CD8-positive, alpha-beta memory T cell (primary cell): ENCODE data around the gene POU2AF1. TPM values are rescaled to one million over a fixed set of nuclear protein-coding genes. Genes with fewer than 3 reads are reported as not detected.
"Not testable (repeated sequence)": the region's sequence is repeated elsewhere in the genome, so short reads cannot be mapped to it uniquely, and the experiment has no call there.

Source experiments
- CTCF ChIA-PET: fragments of 350-600 bp; sonication (Branson Sonifier 250); formaldehyde crosslinking; loops from one replicate; lab custom pipeline; 2021; ENCODE audit warnings: antibody characterized with exemption; lab: Charles Lee
- POLR2A ChIA-PET: fragments of 350-600 bp; sonication (Branson Sonifier 250); formaldehyde crosslinking; loops from one replicate; lab custom pipeline; 2021; ENCODE audit warnings: antibody characterized with exemption; lab: Charles Lee
- DNase-seq, 5 donors: peaks; one replicate each; pipeline versions ENCODE4 v3.0.0 to v3.0.0-alpha.2; 2020 to 2022; ENCODE audit warnings: mixed read lengths in 1 of 5
- H3K27ac ChIP-seq: one replicate; pipeline ENCODE4 v1.7.0; 2013; ENCODE audit warnings: low read depth, mild to moderate bottlenecking, low read length, moderate library complexity
- H3K27me3 ChIP-seq: 2 replicates; pipeline ENCODE4 v1.7.0; 2013; ENCODE audit warnings: low read length, mild to moderate bottlenecking; ENCODE audit not compliant: insufficient read depth, poor library complexity, severe bottlenecking
- H3K36me3 ChIP-seq: 2 replicates; pipeline ENCODE4 v1.7.0; 2013; ENCODE audit warnings: mild to moderate bottlenecking, low read length, moderate library complexity; ENCODE audit not compliant: insufficient read depth
- H3K4me1 ChIP-seq: 2 replicates; pipeline ENCODE4 v1.7.0; 2013; ENCODE audit warnings: mild to moderate bottlenecking, low read length, moderate library complexity; ENCODE audit not compliant: insufficient read depth
- H3K4me3 ChIP-seq: 2 replicates; pipeline ENCODE4 v1.7.0; 2013; ENCODE audit warnings: mild to moderate bottlenecking, low read length
- H3K9me3 ChIP-seq: 2 replicates; pipeline ENCODE4 v1.7.0; 2013; ENCODE audit warnings: mild to moderate bottlenecking, low read length
- H3K27ac Mint-ChIP-seq, 8 donors: one replicate each; pipeline ENCODE4 v1.8.0; 2020 to 2021; ENCODE audit warnings: mixed read lengths in 8 of 8, mild to moderate bottlenecking in 6 of 8, inconsistent platforms in 3 of 8, moderate library complexity in 3 of 8
- H3K27me3 Mint-ChIP-seq, 2 donors: one replicate each; pipeline ENCODE4 v1.8.0; 2020 to 2021; ENCODE audit warnings: mixed read lengths in 2 of 2, mild to moderate bottlenecking in 1 of 2, moderate library complexity in 1 of 2
- H3K36me3 Mint-ChIP-seq, 3 donors: one replicate each; pipeline ENCODE4 v1.8.0; 2020 to 2021; ENCODE audit warnings: mixed read lengths in 3 of 3, inconsistent platforms in 1 of 3, mild to moderate bottlenecking in 1 of 3
- H3K4me1 Mint-ChIP-seq, 3 donors: one replicate each; pipeline ENCODE4 v1.8.0; 2020 to 2021; ENCODE audit warnings: mixed read lengths in 3 of 3, inconsistent platforms in 1 of 3, mild to moderate bottlenecking in 1 of 3
- H3K4me3 Mint-ChIP-seq, 7 donors: one replicate each; pipeline ENCODE4 v1.8.0; 2020 to 2021; ENCODE audit warnings: mixed read lengths in 7 of 7, mild to moderate bottlenecking in 6 of 7, moderate library complexity in 4 of 7, inconsistent platforms in 2 of 7
- H3K9me3 Mint-ChIP-seq, 5 donors: one replicate each; pipeline ENCODE4 v1.8.0; 2020 to 2022; ENCODE audit warnings: mixed read lengths in 5 of 5, mild to moderate bottlenecking in 3 of 5, moderate library complexity in 2 of 5, inconsistent platforms in 1 of 5
- polyA plus RNA-seq: library from polyadenylated mRNA; unstranded; fragments of 300-500 nt; fragmentation: Illumina TruSeq; gene quantifications from one replicate; pipeline ENCODE4 v1.2.3, GENCODE V29; 2021
- total RNA-seq, 2 experiments: library from RNA; stranded (reverse); gene quantifications; one replicate each; pipeline ENCODE4 v1.2.3, GENCODE V29; 2021

Gene POU2AF1
- total and polyA plus RNA-seq, 3 experiments from 2014 or later, result 1.5 to 2.3 TPM; not detected in 1

DNA sequence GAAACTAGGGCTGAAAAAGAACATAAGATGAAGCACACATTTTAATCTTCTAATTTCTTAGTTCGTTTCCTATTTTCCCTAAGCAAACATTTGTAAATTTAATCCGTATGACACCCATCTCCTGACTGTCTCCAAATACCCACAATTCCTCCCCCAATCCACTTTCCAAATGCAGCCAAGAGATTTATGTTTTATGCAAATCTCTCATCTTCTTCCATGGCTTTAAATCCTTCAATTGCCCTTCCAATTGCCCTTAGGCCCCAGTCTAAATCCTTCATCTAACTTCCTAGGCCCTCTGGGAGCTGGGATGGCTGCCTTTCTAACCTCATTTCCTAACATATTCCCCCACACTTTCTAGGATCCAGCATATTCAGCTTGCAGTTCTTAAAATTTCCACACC is 18.0 kb upstream of the POU2AF1 start:
- no peaks in the 10 kb centered on the region for H3K9me3 Mint-ChIP-seq
- H3K27me3 Mint-ChIP-seq, result peaks cover 3 to 20% of the 10 kb centered on the region in 2 donors
- no peak overlapping the region for H3K27ac Mint-ChIP-seq
- no peaks in the 10 kb centered on the region for H3K4me1 ChIP-seq
- CTCF ChIA-PET, result no interaction called here
- POLR2A ChIA-PET, result no interaction called here
- H3K36me3 ChIP-seq, result no peaks in the 10 kb centered on the region
- no peaks in the 10 kb centered on the region for H3K9me3 ChIP-seq
- H3K36me3 Mint-ChIP-seq, result no peaks in the 10 kb centered on the region
- DNase-seq, result no peak
- H3K27ac ChIP-seq, result no peak overlapping the region
- H3K27me3 ChIP-seq, result no peaks in the 10 kb centered on the region
- H3K4me3 ChIP-seq, result no peak overlapping the region
- H3K4me3 Mint-ChIP-seq, result no peak overlapping the region
- H3K4me1 Mint-ChIP-seq, result peaks cover 0 to 5% (median 0%) of the 10 kb centered on the region in 3 donors

GRCh38 chr11:111395749-111396148 is 16.7 kb upstream of the POU2AF1 start:
- Histone ChIP-seq H3K4me1 (no peaks in the 10 kb centered on the region), H3K36me3 (no peaks in the 10 kb centered on the region), H3K9me3 (no peaks in the 10 kb centered on the region), H3K4me3 (no peak overlapping the region), H3K27me3 (no peaks in the 10 kb centered on the region), H3K27ac (no peak overlapping the region)
- POLR2A ChIA-PET, result no interaction called here
- peaks cover 0 to 5% (median 0%) of the 10 kb centered on the region in 3 donors for H3K4me1 Mint-ChIP-seq
- CTCF ChIA-PET, result no interaction called here
- H3K36me3 Mint-ChIP-seq, result no peaks in the 10 kb centered on the region
- no peak overlapping the region for H3K27ac Mint-ChIP-seq
- DNase-seq, result no peak
- H3K9me3 Mint-ChIP-seq, result no peaks in the 10 kb centered on the region
- no peak overlapping the region for H3K4me3 Mint-ChIP-seq
- H3K27me3 Mint-ChIP-seq, result peaks cover 3 to 25% of the 10 kb centered on the region in 2 donors

DNA sequence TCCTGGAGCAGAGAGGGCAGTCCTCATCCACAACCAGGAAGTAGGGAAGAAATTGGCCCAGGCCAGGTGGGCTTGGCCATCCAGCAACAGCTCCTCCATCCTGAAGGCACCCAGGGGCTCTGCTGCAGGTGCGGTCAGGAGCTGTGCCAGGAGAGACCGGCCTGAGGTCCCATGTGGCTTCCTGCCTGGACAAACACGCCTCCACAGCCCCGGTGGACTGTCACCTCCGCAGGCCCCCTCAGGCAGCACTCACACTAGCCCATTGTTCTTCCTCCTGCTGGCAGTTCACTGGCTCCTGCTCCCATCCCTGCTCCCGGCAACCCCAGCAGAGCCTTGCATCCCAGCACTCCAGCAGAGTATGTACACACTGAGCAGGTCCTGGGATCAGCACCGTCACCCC is 16.0 kb upstream of the POU2AF1 start:
- H3K27ac Mint-ChIP-seq, result no peak overlapping the region

GRCh38 chr11:111394147-111394546 is 15.1 kb upstream of the POU2AF1 start:
- H3K4me3 ChIP-seq, CTCF ChIA-PET, H3K27ac ChIP-seq, H3K27me3 ChIP-seq, H3K9me3 Mint-ChIP-seq, H3K27ac Mint-ChIP-seq, H3K36me3 Mint-ChIP-seq, H3K4me1 ChIP-seq, H3K4me3 Mint-ChIP-seq, DNase-seq, H3K9me3 ChIP-seq, H3K4me1 Mint-ChIP-seq, POLR2A ChIA-PET, H3K36me3 ChIP-seq: not testable (repeated sequence)
- peaks cover 3 to 12% of the 10 kb centered on the region in 2 donors for H3K27me3 Mint-ChIP-seq

More for the DNA sequence above, 16.0 kb upstream of the POU2AF1 start:
- Mint-ChIP-seq H3K4me3 (no peak overlapping the region), H3K36me3 (no peaks in the 10 kb centered on the region), H3K9me3 (no peaks in the 10 kb centered on the region), H3K4me1 (peaks cover 0 to 5% (median 0%) of the 10 kb centered on the region in 3 donors), H3K27me3 (peaks cover 3 to 18% of the 10 kb centered on the region in 2 donors)
- H3K27ac ChIP-seq, result no peak overlapping the region
- H3K27me3 ChIP-seq, result no peaks in the 10 kb centered on the region
- ChIA-PET CTCF (no interaction called here), POLR2A (no interaction called here)
- no peak for DNase-seq
- H3K4me3 ChIP-seq, result no peak overlapping the region
- no peaks in the 10 kb centered on the region for H3K36me3 ChIP-seq
- no peaks in the 10 kb centered on the region for H3K9me3 ChIP-seq
- no peaks in the 10 kb centered on the region for H3K4me1 ChIP-seq

DNA sequence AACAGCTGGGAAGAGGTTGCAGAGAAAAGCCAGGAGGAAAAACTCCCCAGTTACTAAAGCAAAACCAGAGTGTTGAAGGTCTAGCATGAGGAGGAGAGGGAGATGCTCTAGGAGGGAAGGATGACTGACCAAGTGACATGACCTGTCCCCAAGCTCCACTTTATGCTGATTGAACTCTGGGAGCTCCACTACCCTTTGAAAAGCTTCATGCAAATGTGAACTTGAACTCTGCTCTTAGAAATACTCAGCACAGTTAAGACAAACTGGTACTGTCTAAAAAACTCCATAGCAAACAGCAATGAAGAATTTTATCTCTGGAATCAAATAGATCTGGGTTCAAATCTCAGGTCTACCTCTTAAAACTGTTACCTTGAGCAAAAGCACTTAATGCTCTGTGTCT is 14.5 kb upstream of the POU2AF1 start:
- Mint-ChIP-seq H3K36me3 (peaks cover 0 to 1% (median 0%) of the 10 kb centered on the region in 3 donors), H3K9me3 (no peaks in the 10 kb centered on the region), H3K27ac (no peak overlapping the region), H3K27me3 (peaks cover 3 to 10% of the 10 kb centered on the region in 2 donors), H3K4me3 (no peak overlapping the region), H3K4me1 (no peaks in the 10 kb centered on the region)
- no peaks in the 10 kb centered on the region for H3K9me3 ChIP-seq
- H3K36me3 ChIP-seq, result no peaks in the 10 kb centered on the region
- H3K4me3 ChIP-seq, result no peak overlapping the region
- H3K27me3 ChIP-seq, result no peaks in the 10 kb centered on the region
- DNase-seq, result no peak
- H3K27ac ChIP-seq, result no peak overlapping the region
- POLR2A ChIA-PET, result no interaction called here
- no peaks in the 10 kb centered on the region for H3K4me1 ChIP-seq
- CTCF ChIA-PET, result no interaction called here

DNA sequence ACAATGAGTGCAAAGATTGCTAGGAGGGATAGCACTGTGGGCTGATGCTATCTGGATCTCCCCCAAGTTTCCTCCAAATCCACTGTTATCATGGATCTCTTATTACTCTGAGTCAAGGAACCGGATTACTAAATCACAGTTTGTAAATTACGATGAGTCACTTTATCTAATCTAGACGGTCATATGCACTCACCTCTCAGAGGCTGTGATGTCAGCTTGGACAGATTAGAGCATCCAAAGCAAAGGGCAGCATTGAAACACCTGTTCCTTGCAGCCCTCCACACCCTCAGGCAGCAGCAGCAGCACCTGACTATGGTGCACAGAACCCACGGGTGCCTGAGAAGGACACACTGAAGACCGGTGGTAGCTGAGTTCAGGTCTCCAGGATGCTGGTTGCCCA is 14.0 kb upstream of the POU2AF1 start:
- Mint-ChIP-seq H3K27ac (no peak overlapping the region), H3K36me3 (peaks cover 0 to 1% (median 0%) of the 10 kb centered on the region in 3 donors), H3K4me1 (no peaks in the 10 kb centered on the region), H3K4me3 (no peak overlapping the region), H3K27me3 (peaks cover 3 to 14% of the 10 kb centered on the region in 2 donors), H3K9me3 (peaks cover 0 to 2% (median 0%) of the 10 kb centered on the region in 5 donors)
- DNase-seq, result no peak
- no peaks in the 10 kb centered on the region for H3K9me3 ChIP-seq
- H3K27me3 ChIP-seq, result no peaks in the 10 kb centered on the region
- H3K4me1 ChIP-seq, result no peaks in the 10 kb centered on the region
- ChIA-PET CTCF (no interaction called here), POLR2A (no interaction called here)
- no peak overlapping the region for H3K27ac ChIP-seq
- H3K36me3 ChIP-seq, result no peaks in the 10 kb centered on the region
- H3K4me3 ChIP-seq, result no peak overlapping the region

- H3K27me3 Mint-ChIP-seq, result peaks cover 3 to 14% of the 10 kb centered on the region in 2 donors
- ChIA-PET POLR2A (no interaction called here), CTCF (no interaction called here)
- peaks cover 0 to 1% (median 0%) of the 10 kb centered on the region in 3 donors for H3K36me3 Mint-ChIP-seq
- no peaks in the 10 kb centered on the region for H3K36me3 ChIP-seq
- H3K27me3 ChIP-seq, result no peaks in the 10 kb centered on the region
- H3K9me3 Mint-ChIP-seq, result peaks cover 0 to 2% (median 0%) of the 10 kb centered on the region in 5 donors
- no peaks in the 10 kb centered on the region for H3K4me1 Mint-ChIP-seq
- H3K4me1 ChIP-seq, result no peaks in the 10 kb centered on the region
- DNase-seq, result no peak
- H3K4me3 ChIP-seq, result no peak overlapping the region
- H3K9me3 ChIP-seq, result no peaks in the 10 kb centered on the region
- H3K4me3 Mint-ChIP-seq, result no peak overlapping the region
- no peak overlapping the region for H3K27ac ChIP-seq
- no peak overlapping the region for H3K27ac Mint-ChIP-seq
Measured at GRCh38 chr11:111392552-111392951, 13.5 kb upstream of the POU2AF1 start.

DNA sequence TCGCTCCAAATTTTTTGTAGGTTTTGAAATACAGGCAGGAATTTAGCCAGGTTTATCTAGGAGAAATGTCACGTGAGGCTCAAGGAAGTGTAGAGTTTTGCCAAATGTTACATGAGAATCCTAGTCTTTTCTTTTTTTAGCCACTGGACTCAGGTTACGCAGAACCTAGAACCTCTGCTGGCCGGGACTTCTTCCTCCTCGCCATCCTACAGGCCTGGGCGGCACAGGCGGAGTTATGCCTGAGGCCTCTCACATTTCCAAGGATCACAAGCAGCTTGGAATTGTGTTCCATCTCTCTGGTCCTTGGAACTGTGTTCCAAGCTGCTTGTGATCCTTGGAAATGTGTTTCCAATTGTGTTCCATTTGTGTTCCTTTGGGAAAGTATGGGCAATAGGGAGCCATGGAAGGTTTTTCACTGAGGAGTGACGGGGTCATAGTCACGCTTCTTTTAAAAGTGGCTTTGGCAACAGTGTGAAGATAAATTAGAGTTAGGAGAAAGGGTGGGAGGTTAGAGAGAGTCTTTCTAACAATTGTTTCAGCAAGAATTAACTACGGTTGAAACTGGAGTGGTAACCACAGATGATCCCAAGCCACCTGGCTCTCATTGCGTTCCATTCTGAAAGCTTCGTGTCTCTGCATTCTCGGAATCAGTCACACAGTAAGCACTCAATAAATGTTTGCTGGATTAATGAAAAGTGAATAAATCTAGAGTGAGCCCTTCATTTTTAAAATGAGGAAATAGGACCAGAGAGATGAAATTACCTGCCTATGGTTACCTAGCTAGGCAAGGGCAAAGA is 12.5 kb upstream of the POU2AF1 start:
- peaks cover 0 to 2% (median 0%) of the 10 kb centered on the region in 5 donors for H3K9me3 Mint-ChIP-seq

More for the DNA sequence above, 12.5 kb upstream of the POU2AF1 start:
- POLR2A ChIA-PET, result no interaction called here
- no peaks in the 10 kb centered on the region for H3K9me3 ChIP-seq
- H3K36me3 ChIP-seq, result no peaks in the 10 kb centered on the region
- Mint-ChIP-seq H3K36me3 (peaks cover 0 to 1% (median 0%) of the 10 kb centered on the region in 3 donors), H3K4me1 (no peaks in the 10 kb centered on the region), H3K27ac (no peak overlapping the region), H3K27me3 (peaks cover 2 to 14% of the 10 kb centered on the region in 2 donors), H3K4me3 (no peak overlapping the region)
- CTCF ChIA-PET, result interaction anchor here (1.1 kb wide), 1 partner anchor 65 kb away, joined by 3 read pairs; no protein-coding TSS in a partner anchor
- no peaks in the 10 kb centered on the region for H3K4me1 ChIP-seq
- no peak overlapping the region for H3K4me3 ChIP-seq
- no peak for DNase-seq
- H3K27me3 ChIP-seq, result no peaks in the 10 kb centered on the region
- H3K27ac ChIP-seq, result no peak overlapping the region
